SK-MEL-5 (cell line): ENCODE measurements around the gene IDH3B. TPM values are rescaled to one million over a fixed set of nuclear protein-coding genes. Genes with fewer than 3 reads are reported as not detected.

ENCODE experiments used
- small RNA-seq, 2 experiments: library from RNA; depleted of rRNA; stranded (forward); fragments of <200 nt; gene quantifications; one replicate each; pipeline ENCODE3, GENCODE V24; 2014
- total RNA-seq: library from RNA; depleted of rRNA; stranded (reverse); fragments of >200 nt; shearing (Covaris generic); gene quantifications from 2 replicates; pipeline ENCODE4 v1.2.3, GENCODE V29; 2014; rRNA removed

IDH3B gene
- total RNA-seq, 1 experiment from 2014 or later, result 240 TPM

Small RNA genes within 50 kb of the gene (small RNA-seq; reads per million reads assigned to genes)
- gene SNORA51 (0 reads per million in 2 experiments), gene SNORD110 (0 reads per million in 2 experiments), gene SNORD56 (0 reads per million in 2 experiments), gene SNORD57 (0 reads per million in 2 experiments), gene SNORD86 (0 reads per million in 2 experiments)

Other genes with a start within 250 kb of the IDH3B start
- gene SNRPB, start 193.4 kb downstream of the IDH3B start, total RNA-seq, result 521 and 564 TPM in 2 replicates
- gene ZNF343, start 155.3 kb downstream of the IDH3B start, total RNA-seq, result 10.6 and 11.8 TPM in 2 replicates
- gene TMC2, start 127.6 kb downstream of the IDH3B start, total RNA-seq, result not detected in 2 replicates
- gene NOP56, start 11.6 kb downstream of the IDH3B start, total RNA-seq, result 350 and 393 TPM in 2 replicates
- 0.50 and 2.0 TPM in 2 replicates for gene EBF4, start 28.6 kb upstream of the IDH3B start, total RNA-seq
- 0.48 and 0.98 TPM in 2 replicates for gene CPXM1, start 136.4 kb upstream of the IDH3B start, total RNA-seq
- gene C20orf141, start 150.8 kb upstream of the IDH3B start, total RNA-seq, result 0.88 TPM in 1 of 2 replicates, not detected in the other
- gene TMEM239, start 152.1 kb upstream of the IDH3B start, total RNA-seq, result not detected in 2 replicates
- 17.2 and 22.6 TPM in 2 replicates for gene PCED1A, start 176.4 kb upstream of the IDH3B start, total RNA-seq
- gene VPS16, start 176.5 kb upstream of the IDH3B start, total RNA-seq, result 39.0 and 39.7 TPM in 2 replicates
- 35.2 and 45.5 TPM in 2 replicates for gene PTPRA, start 209.3 kb upstream of the IDH3B start, total RNA-seq